ENCODE results near the gene SPEN. TPM values are rescaled to one million over a fixed set of nuclear protein-coding genes. Genes with fewer than 3 reads are reported as not detected.

SPEN gene
- total and polyA plus RNA-seq, 2 of the 13 experiments (the other 11 are each of a cell fraction or from before 2014, with no cell fraction given): 4.8 to 14.0 TPM

- peak; percentile 80; the same call in 1 of the 2 replicates for TF ChIP-seq ZBTB38 (CRISPR knock-in tag; IDR thresholded peaks at IDR 0.05)
- peak; percentile 24; the same call in 1 of the 2 replicates for TF ChIP-seq TMF1 (CRISPR knock-in tag; IDR thresholded peaks at IDR 0.05; ENCODE audit: low read depth)
- no peak for TF ChIP-seq BATF2 (CRISPR knock-in tag; IDR thresholded peaks at IDR 0.05)
- TF ChIP-seq RAD51 (IDR thresholded peaks at IDR 0.05; ENCODE audit: borderline replicate concordance): no peak
- TF ChIP-seq ZNF260 (CRISPR knock-in tag; IDR thresholded peaks at IDR 0.05; ENCODE audit: borderline replicate concordance, low read depth): no peak
- 0 out of 2 replicates have a peak, but pooled peaks have one; percentile 39 for TF ChIP-seq EED (CRISPR knock-in tag; IDR thresholded peaks at IDR 0.05)
- TF ChIP-seq MEIS2 (CRISPR knock-in tag; IDR thresholded peaks at IDR 0.05): peak; percentile 86
- 0 out of 2 replicates have a peak, but pooled peaks have one; percentile 20 for TF ChIP-seq HOXA9 (CRISPR knock-in tag; IDR thresholded peaks at IDR 0.05; ENCODE audit: borderline replicate concordance)
- TF ChIP-seq ZNF761 (CRISPR knock-in tag; conservative IDR thresholded peaks at IDR 0.05): no peak; the same call in 1 of the 2 replicates
- no peak for TF ChIP-seq NFRKB (IDR thresholded peaks at IDR 0.05)
- TF ChIP-seq MNT (IDR thresholded peaks at IDR 0.05): peak; percentile 17; the same call in 1 of the 2 replicates
- no peak for TF ChIP-seq ZNF510 (CRISPR knock-in tag; IDR thresholded peaks at IDR 0.05; ENCODE audit: low read depth)
- no peak for TF ChIP-seq TCF12 (IDR thresholded peaks at IDR 0.05)
- peak; percentile 76 for TF ChIP-seq TCF12 (CRISPR knock-in tag; IDR thresholded peaks at IDR 0.05)
- no peak for TF ChIP-seq PAX8 (CRISPR knock-in tag; IDR thresholded peaks at IDR 0.05; ENCODE audit: borderline replicate concordance)
- no peak for TF ChIP-seq ELF3 (CRISPR knock-in tag; IDR thresholded peaks at IDR 0.05)
- peak; percentile 84; the same call in 1 of the 2 replicates for TF ChIP-seq MED13 (CRISPR knock-in tag; IDR thresholded peaks at IDR 0.05)
- peak; percentile 69; the same call in 1 of the 2 replicates for TF ChIP-seq ZNF251 (CRISPR knock-in tag; IDR thresholded peaks at IDR 0.05)
- peak; percentile 51; the same call in 1 of the 2 replicates for TF ChIP-seq TGIF2 (CRISPR knock-in tag; IDR thresholded peaks at IDR 0.05)
- TF ChIP-seq ZNF362 (CRISPR knock-in tag; IDR thresholded peaks at IDR 0.05; ENCODE audit: borderline replicate concordance): peak; percentile 97
- TF ChIP-seq TOPORS (CRISPR knock-in tag; IDR thresholded peaks at IDR 0.05): peak; percentile 91
- 0 out of 2 replicates have a peak, but pooled peaks have one; percentile 49 for TF ChIP-seq E2F5 (CRISPR knock-in tag; conservative IDR thresholded peaks at IDR 0.05)
- TF ChIP-seq ZNF709 (CRISPR knock-in tag; IDR thresholded peaks at IDR 0.05): peak; percentile 64; the same call in 1 of the 2 replicates
- peak; percentile 86 for TF ChIP-seq TFDP1 (CRISPR knock-in tag; IDR thresholded peaks at IDR 0.05; ENCODE audit: borderline replicate concordance)
- 0 out of 2 replicates have a peak, but pooled peaks have one; percentile 18 for TF ChIP-seq ZNF451 (CRISPR knock-in tag; IDR thresholded peaks at IDR 0.05)
- peak; percentile 41 for TF ChIP-seq PHF20 (CRISPR knock-in tag; IDR thresholded peaks at IDR 0.05)
Observed at GRCh38 chr1:15834406-15835204, 12.9 kb upstream of the SPEN start (continued).
